ENCODE data around the gene SEZ6L.

Gene SEZ6L

GRCh38 chr22:26188341-26188740, 19.1 kb downstream of the SEZ6L start:
- Histone ChIP-seq H3K4me1 (no peaks in the 10 kb centered on the region), H3K9me3 (no peaks in the 10 kb centered on the region), H3K36me3 (no peaks in the 10 kb centered on the region), H3K27me3 (no peaks in the 10 kb centered on the region), H3K4me3 (ENCODE audit: low read depth, low read length) (no peak overlapping the region)
- no peak for DNase-seq
- TF ChIP-seq CTCF (IDR thresholded peaks at IDR 0.05; ENCODE audit: low read depth, low read length) = no peak

- no peak overlapping the region for H3K4me3 ChIP-seq (ENCODE audit: low read depth, low read length)
- H3K36me3 ChIP-seq = no peaks in the 10 kb centered on the region
- H3K27me3 ChIP-seq = no peaks in the 10 kb centered on the region
- DNase-seq = no peak
- no peaks in the 10 kb centered on the region for H3K9me3 ChIP-seq
- no peak for TF ChIP-seq CTCF (IDR thresholded peaks at IDR 0.05; ENCODE audit: low read depth, low read length)
- no peaks in the 10 kb centered on the region for H3K4me1 ChIP-seq
These were observed 25.1 kb downstream of the SEZ6L start for GRCh38 chr22:26194313-26194712.

- no peaks in the 10 kb centered on the region for H3K4me1 ChIP-seq
- H3K27me3 ChIP-seq = no peaks in the 10 kb centered on the region
- DNase-seq = no peak
- no peaks in the 10 kb centered on the region for H3K36me3 ChIP-seq
- no peaks in the 10 kb centered on the region for H3K9me3 ChIP-seq
- no peak overlapping the region for H3K4me3 ChIP-seq (ENCODE audit: low read depth, low read length)
- no peak for TF ChIP-seq CTCF (IDR thresholded peaks at IDR 0.05; ENCODE audit: low read depth, low read length)
These were observed 25.6 kb downstream of the SEZ6L start for GRCh38 chr22:26194877-26195276.

- Histone ChIP-seq H3K4me3 (ENCODE audit: low read depth, low read length) (no peak overlapping the region), H3K9me3 (no peaks in the 10 kb centered on the region), H3K27me3 (no peaks in the 10 kb centered on the region), H3K36me3 (no peaks in the 10 kb centered on the region), H3K4me1 (no peaks in the 10 kb centered on the region)
- no peak for DNase-seq
- TF ChIP-seq CTCF (IDR thresholded peaks at IDR 0.05; ENCODE audit: low read depth, low read length) = no peak
These were observed 27.4 kb downstream of the SEZ6L start for GRCh38 chr22:26196657-26197056.

GRCh38 chr22:26197425-26197824, 28.2 kb downstream of the SEZ6L start:
- H3K36me3 ChIP-seq = no peaks in the 10 kb centered on the region
- H3K9me3 ChIP-seq = no peaks in the 10 kb centered on the region
- H3K4me3 ChIP-seq (ENCODE audit: low read depth, low read length) = no peak overlapping the region
- H3K27me3 ChIP-seq = no peaks in the 10 kb centered on the region
- no peaks in the 10 kb centered on the region for H3K4me1 ChIP-seq
- TF ChIP-seq CTCF (IDR thresholded peaks at IDR 0.05; ENCODE audit: low read depth, low read length) = no peak
- DNase-seq = no peak

- Histone ChIP-seq H3K27me3 (no peaks in the 10 kb centered on the region), H3K9me3 (no peaks in the 10 kb centered on the region), H3K4me3 (ENCODE audit: low read depth, low read length) (no peak overlapping the region), H3K4me1 (no peaks in the 10 kb centered on the region), H3K36me3 (no peaks in the 10 kb centered on the region)
- no peak for DNase-seq
- 0 out of 2 replicates have a peak, but pooled peaks have one; percentile 10 for TF ChIP-seq CTCF (IDR thresholded peaks at IDR 0.05; ENCODE audit: low read depth, low read length)
These were observed 30.4 kb downstream of the SEZ6L start for GRCh38 chr22:26199665-26200064.

All from BE2C (cell line).